ENCODE data around the gene TOP1.
A peak's percentile ranks its signal among the peaks of the same experiment; 100 is the strongest.
"Not testable (repeated sequence)": the region's sequence is repeated elsewhere in the genome, so short reads cannot be mapped to it uniquely, and the experiment has no call there.

Gene TOP1

DNA sequence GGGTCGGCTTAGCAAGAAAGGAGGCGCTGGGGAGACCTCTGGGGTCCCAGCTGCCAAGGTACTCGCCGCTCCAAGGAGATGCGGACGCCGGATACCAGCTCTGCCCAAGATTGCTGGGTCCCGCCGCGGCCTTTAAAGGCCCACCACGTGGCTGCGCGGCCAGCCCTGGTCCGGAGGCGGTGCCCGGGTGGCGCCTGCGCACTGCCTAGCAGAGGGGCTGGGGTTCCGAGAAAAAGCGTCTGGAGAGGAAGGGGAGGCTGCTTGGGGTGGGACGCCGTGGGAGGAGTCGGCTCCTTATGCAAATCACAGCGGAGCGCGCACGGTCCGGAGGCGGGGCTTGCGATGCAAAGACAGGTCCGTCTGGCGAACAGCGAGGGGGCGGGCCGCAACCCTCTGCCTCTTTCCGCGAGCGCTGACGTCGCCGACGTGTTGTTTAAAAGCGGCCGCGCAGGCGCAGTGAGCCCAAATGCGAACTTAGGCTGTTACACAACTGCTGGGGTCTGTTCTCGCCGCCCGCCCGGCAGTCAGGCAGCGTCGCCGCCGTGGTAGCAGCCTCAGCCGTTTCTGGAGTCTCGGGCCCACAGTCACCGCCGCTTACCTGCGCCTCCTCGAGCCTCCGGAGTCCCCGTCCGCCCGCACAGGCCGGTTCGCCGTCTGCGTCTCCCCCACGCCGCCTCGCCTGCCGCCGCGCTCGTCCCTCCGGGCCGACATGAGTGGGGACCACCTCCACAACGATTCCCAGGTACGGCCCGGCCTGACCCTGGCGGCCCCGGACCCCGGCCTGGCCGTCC, at the start of gene TOP1:
TSS of gene TOP1 (plus strand) at position 464 of the 791 bp plus-strand sequence. CDS start at position 710, 246 bp downstream.
- peak; percentile 100 for DNase-seq (ENCODE audit: low read depth)

DNA sequence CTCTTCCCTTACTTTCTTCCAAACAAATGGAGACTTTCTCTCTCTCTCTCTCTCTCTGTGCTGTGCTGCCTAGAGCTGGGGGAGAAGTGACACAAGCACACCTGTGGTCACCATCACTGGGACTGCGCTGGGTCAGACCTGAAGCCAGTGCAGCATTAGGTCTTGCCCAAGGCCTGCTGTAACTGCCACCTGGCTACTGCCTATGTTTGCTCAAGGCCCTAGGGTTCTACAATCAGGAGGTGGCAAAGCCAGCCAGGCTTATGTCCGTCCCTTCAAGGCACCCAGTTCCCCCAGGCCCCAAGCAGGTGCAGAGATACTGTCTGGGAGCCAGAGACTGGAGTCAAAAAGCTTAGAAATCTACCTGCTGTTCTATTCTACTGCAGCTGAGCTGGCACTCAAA, 49.4 kb upstream of the TOP1 start:
- DNase-seq (ENCODE audit: low read depth), result no peak

DNA sequence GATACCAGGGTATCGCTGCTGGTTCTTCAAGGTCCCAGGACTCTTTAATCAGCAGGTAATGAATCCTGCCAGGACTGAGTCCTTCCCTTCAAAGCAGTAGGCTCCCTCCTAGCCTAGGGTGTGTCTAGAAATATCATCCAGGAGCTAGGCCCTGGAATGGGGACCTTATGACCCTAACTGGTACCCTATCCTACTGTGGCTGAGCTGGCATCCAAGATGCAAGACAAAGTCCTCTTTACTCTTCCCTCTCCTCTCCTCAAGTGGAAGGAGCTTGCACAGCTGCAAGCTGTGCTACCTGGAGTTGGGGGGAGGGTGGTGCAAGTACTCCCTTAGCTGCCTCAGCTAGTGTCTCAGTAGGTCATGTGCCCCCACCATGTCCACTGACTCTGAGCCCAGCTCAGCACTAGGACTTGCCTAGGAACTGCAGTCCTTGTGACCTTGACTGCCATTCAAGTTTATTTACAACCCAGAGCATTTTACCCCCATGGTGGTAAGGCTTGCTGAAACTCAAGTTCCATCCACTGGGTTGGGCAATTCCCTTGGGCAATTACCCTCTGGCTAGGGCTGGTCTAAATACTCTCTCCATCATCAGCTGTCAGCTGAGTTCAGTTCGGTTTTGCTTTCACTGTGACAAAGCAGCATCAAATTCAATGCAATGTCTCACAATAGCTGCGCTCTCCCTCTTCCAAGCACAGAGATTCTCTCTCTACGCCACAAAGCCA, 48.4 kb upstream of the TOP1 start:
- DNase-seq (ENCODE audit: low read depth), result no peak

GRCh38 chr20:40980828-40981310, 47.8 kb upstream of the TOP1 start:
- no peak for DNase-seq (ENCODE audit: low read depth)

- DNase-seq (ENCODE audit: low read depth), result no peak
Measured at GRCh38 chr20:40982415-40983145, 46.0 kb upstream of the TOP1 start.

DNA sequence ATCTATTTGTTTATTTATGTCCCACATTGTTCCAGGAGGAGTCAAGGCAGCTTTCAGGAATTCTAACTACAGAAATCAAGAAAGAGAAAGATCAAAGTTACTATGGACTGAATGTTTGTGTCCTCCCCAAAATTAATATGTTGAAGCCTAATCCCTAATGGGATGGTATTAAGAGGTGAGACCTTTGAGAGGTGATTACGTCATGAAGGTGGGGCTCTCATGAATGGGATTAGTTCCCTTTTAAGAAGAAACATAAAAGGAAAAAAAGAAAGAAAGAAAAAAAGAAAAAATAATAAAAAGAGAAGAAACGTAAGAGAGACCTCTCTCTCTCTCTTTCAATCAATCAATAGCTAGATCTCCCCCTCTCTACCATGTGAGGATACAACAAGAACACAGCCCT, 44.7 kb upstream of the TOP1 start:
- no peak for DNase-seq (ENCODE audit: low read depth)

GRCh38 chr20:40984496-40984895, 44.1 kb upstream of the TOP1 start:
- DNase-seq (ENCODE audit: low read depth), result no peak

GRCh38 chr20:40986774-40987173, 41.8 kb upstream of the TOP1 start:
- DNase-seq (ENCODE audit: low read depth), result no peak

- peak; percentile 43 for DNase-seq (ENCODE audit: low read depth)
Measured at GRCh38 chr20:40990542-40991120, 38.0 kb upstream of the TOP1 start.

- no peak for DNase-seq (ENCODE audit: low read depth)
Measured at GRCh38 chr20:40991181-40991889, 37.3 kb upstream of the TOP1 start.

DNA sequence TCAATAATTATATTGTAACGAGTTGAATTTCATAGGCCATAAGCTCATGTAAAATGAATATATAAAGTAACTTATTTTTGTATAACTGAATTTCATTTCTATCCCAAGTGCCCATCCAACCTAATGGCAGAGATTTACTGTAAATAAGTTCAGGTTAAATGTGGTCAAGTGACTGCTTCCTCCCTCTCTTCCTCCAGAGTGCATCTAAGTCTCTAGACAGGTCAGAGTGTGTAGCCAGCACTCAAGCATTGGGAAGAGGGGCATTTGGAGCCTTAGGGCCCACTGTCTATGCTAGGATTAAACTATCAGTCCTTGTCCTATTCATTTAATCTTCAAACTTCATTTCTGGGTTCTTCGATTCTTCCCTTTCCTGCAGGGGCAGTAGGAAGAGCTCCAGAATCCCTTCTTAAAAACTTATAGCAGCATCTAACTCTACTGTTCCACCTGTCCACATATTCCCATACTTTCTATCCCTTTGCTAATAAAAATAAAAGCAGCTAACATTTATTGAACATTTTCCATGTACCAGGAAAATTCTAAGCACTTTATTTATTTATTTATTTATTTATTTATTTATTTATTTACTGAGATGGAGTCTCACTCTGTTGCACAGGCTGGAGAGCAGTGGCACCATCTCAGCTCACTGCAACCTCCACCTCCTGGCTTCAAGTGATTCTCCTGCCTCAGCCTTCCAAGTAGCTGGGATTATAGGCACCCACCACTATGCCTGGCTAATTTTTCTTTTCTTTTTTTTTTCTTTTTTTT, 36.1 kb upstream of the TOP1 start:
- DNase-seq (ENCODE audit: low read depth), result no peak

GRCh38 chr20:40993794-40994540, 34.7 kb upstream of the TOP1 start:
- no peak for DNase-seq (ENCODE audit: low read depth)

DNA sequence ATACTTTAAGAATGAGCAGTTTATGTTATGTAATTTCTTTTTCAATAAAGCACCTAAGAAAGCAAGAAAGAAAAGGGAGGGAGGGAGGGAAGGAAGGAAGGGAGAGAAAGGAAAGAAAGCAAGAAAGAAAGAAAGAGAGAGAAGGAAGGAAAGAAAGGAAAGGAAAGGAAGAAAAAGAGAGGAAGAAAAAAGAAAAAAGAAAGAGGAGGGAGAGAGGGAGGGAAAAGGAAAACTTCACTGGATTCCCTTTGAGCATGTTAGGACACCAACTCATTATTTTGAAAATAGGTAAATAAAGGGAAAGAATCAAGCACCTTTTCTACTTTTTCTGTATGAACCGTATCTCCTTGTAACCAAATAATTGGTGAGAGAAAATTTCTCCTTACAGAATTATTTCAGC, 32.3 kb upstream of the TOP1 start:
- DNase-seq (ENCODE audit: low read depth), result no peak

GRCh38 chr20:40997116-40997515, 31.5 kb upstream of the TOP1 start:
- no peak for DNase-seq (ENCODE audit: low read depth)

DNA sequence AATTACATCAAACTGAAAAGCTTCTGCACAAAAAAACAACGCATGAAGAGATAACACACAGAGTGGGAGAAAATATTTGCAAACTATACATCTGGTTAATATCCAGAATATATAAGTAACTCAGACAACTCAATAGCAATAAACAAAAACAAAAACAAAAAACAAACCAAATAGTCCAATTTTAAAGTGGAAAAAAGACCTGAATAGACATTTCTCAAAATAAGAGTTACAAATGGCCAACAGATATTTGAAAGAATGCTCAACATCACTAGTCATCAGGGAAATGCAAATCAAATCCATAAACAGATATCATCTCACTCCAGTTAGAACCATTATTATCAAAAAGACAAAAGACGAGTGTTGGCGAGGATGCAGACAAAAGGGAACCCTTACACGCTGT, 28.8 kb upstream of the TOP1 start:
- no peak for DNase-seq (ENCODE audit: low read depth)

DNA sequence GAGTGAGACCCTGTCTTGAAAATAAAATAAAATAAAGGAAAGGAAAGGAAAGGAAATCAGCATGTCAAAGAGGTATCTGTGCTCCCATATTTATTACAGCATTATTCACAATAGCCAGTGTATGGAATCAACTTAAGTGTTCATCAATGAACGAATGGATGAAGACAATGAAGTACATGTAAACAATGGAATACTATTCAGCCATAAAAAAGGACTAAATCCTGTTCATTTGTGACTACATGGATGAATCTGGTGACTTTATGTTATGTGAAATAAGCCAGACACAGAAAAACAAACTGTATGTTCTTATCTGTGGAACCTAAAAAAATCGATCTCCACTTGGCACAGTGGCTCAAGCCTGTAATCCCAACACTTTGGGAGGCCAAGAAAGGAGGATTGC, 28.0 kb upstream of the TOP1 start:
- no peak for DNase-seq (ENCODE audit: low read depth)

- no peak for DNase-seq (ENCODE audit: low read depth)
Measured at GRCh38 chr20:41001497-41001896, 27.1 kb upstream of the TOP1 start.

GRCh38 chr20:41002842-41003142, 25.8 kb upstream of the TOP1 start:
- no peak for DNase-seq (ENCODE audit: low read depth)

GRCh38 chr20:41003143-41003935, 25.3 kb upstream of the TOP1 start:
- DNase-seq (ENCODE audit: low read depth), result peak; percentile 50

DNA sequence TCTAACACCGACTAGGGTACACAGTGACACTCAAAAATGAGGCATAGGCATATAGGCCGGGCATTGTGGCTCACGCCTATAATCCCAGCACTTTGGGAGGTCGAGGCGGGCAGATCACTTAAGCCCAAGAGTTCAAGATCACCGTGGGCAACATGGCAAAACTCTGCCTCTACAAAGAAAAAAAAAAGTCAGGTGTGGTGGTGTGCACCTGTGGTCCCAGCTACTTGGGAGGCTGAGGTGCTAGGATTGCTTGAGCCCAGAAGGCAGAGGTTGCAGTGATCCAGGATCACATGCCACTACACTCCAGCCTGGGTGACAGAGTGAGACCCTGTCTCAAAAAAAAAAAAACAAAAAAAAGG, 24.7 kb upstream of the TOP1 start:
- DNase-seq (ENCODE audit: low read depth), result not testable (repeated sequence)

Data from stimulated activated CD8-positive, alpha-beta memory T cell treated with anti-CD3 and anti-CD28 coated beads, Interleukin-12 subunit alpha, Interleukin-12 subunit beta, amount 100 ng/mL, for 4 hours (primary cell).